BE2C (cell line): ENCODE results near the gene OMP.

ENCODE experiments used
- DNase-seq: peaks from one replicate; pipeline ENCODE4 v3.0.0-alpha.2; 2020
- H3K27me3 ChIP-seq: fragments of 250-450 bp; sonication (Bioruptor Pico); 2 replicates; pipeline ENCODE4 v1.5.1; 2020; ENCODE audit warnings: mild to moderate bottlenecking
- H3K36me3 ChIP-seq: fragments of 250-450 bp; sonication (Bioruptor Pico); 2 replicates; pipeline ENCODE4 v1.5.1; 2020; ENCODE audit warnings: mild to moderate bottlenecking
- H3K4me1 ChIP-seq: fragments of 250-450 bp; sonication (Bioruptor Pico); 2 replicates; pipeline ENCODE4 v1.5.1; 2020
- H3K4me3 ChIP-seq: 2 replicates; pipeline ENCODE4 v1.5.1; 2011; ENCODE audit warnings: low read depth, low read length
- H3K9me3 ChIP-seq: fragments of 250-450 bp; sonication (Bioruptor Pico); 2 replicates; pipeline ENCODE4 v1.5.1; 2020
- TF ChIP-seq, protein P1 (sequence below): IDR thresholded peaks from 2 replicates; pipeline ENCODE4 v1.5.1; 2012; ENCODE audit warnings: mild to moderate bottlenecking, low read depth, low read length

The OMP gene

DNA sequence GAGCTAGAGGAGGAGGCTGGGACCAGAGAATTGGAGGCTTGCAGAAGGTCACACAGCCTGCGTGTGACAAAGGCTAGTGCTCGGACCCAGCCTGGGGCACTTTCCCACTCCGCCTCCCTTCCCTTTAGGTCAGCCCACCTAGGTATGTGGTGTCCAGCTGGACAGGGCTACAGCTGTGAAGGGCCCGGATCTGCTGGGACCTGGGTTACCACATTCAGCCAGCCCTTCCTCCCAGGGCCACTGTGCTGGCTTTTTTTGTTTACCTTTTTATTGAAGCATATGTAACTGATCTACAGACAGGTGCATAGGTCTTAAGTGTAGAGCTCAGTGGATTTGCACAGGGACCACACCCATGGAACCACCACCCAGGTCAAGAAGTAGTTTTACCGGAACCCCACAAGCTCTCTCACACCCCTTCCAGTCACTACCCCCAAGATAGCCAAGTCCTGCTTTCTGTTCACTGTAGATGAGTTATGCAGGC, 27.2 kb upstream of the OMP start:
- TF ChIP-seq, protein P1, sequence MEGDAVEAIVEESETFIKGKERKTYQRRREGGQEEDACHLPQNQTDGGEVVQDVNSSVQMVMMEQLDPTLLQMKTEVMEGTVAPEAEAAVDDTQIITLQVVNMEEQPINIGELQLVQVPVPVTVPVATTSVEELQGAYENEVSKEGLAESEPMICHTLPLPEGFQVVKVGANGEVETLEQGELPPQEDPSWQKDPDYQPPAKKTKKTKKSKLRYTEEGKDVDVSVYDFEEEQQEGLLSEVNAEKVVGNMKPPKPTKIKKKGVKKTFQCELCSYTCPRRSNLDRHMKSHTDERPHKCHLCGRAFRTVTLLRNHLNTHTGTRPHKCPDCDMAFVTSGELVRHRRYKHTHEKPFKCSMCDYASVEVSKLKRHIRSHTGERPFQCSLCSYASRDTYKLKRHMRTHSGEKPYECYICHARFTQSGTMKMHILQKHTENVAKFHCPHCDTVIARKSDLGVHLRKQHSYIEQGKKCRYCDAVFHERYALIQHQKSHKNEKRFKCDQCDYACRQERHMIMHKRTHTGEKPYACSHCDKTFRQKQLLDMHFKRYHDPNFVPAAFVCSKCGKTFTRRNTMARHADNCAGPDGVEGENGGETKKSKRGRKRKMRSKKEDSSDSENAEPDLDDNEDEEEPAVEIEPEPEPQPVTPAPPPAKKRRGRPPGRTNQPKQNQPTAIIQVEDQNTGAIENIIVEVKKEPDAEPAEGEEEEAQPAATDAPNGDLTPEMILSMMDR, result no peak
- Histone ChIP-seq H3K9me3 (no peaks in the 10 kb centered on the region), H3K27me3 (no peaks in the 10 kb centered on the region), H3K4me1 (peaks cover 27% of the 10 kb centered on the region), H3K4me3 (no peak overlapping the region), H3K36me3 (no peaks in the 10 kb centered on the region)
- no peak for DNase-seq

DNA sequence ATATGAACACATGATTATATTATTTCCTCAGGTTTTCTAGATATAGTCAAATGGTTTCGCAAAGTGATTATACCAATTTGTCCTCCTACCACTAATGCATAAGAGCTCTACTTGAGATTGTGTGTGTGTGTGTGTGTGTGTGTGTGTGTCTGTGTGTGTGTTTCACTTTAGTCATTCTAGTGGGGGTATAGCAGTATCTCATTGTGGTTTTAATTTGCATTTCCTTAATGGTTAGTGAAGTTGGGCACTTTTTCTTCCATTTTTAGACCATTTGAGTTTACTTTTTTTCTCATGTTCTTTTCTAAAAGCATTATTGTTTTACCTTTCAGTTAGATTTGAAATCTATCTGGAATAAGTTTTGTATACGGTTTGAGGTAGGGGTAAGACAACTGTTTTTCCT, 23.0 kb upstream of the OMP start:
- DNase-seq, result no peak
- no peaks in the 10 kb centered on the region for H3K9me3 ChIP-seq
- no peaks in the 10 kb centered on the region for H3K36me3 ChIP-seq
- peaks cover 16% of the 10 kb centered on the region for H3K4me1 ChIP-seq
- TF ChIP-seq, protein P1, result no peak
- no peak overlapping the region for H3K4me3 ChIP-seq
- no peaks in the 10 kb centered on the region for H3K27me3 ChIP-seq

DNA sequence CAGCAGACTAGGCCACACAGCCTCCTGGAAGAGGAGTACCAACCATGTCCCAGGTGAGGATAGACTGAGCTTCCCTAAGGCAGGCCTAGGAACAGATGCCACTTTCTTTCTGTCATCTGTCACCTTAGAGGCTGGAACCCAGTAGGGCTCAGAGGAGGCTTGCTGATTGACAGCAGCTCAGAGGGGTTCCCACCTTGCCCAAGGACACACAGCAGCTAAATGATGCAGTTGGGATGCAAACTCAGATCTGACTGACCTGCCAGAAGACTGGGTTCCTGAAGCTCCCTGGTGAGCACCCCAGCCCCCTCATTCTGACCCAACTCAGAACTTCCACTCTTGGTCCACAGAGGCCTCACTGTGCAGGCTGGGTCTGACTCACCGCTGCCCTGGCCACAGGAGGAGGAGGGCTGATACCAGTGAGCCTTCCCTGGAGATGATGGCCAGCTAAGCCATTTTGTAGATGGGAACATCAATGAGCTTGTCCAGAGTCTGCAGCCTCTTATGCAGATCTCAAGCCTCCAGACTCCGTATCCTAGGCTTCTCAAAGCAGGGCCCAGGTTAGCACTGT, 21.9 kb upstream of the OMP start:
- TF ChIP-seq, protein P1, result no peak
- no peak for DNase-seq
- Histone ChIP-seq H3K4me3 (no peak overlapping the region), H3K9me3 (no peaks in the 10 kb centered on the region), H3K36me3 (no peaks in the 10 kb centered on the region), H3K4me1 (peaks cover 14% of the 10 kb centered on the region), H3K27me3 (no peaks in the 10 kb centered on the region)

DNA sequence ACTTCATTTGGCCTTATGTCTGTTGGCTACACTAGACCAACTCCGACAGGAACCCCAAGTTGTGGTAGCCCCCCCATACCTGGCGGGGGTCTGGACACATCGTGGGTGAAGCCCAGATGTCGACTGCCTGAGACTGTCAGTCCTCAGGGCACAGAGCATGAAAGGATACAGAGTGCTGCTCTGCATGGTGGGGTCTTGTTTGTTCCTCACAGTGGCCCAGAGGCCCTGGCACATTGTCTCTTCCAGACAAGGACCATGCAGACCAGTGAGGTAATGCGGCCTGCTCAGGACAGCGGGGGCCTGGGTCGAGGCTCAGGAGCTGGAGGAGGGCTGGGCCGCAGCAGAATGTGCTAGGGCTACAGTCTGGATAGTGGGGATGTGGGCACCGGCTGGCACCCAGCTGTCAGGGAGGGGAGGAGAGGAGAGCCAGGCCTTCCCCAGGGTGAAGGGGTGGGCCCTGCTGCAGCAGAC, 21.2 kb upstream of the OMP start:
- DNase-seq, result peak; percentile 42
- no peak overlapping the region for H3K4me3 ChIP-seq
- no peaks in the 10 kb centered on the region for H3K27me3 ChIP-seq
- TF ChIP-seq, protein P1, result no peak
- no peaks in the 10 kb centered on the region for H3K9me3 ChIP-seq
- no peaks in the 10 kb centered on the region for H3K36me3 ChIP-seq
- H3K4me1 ChIP-seq, result peaks cover 14% of the 10 kb centered on the region

DNA sequence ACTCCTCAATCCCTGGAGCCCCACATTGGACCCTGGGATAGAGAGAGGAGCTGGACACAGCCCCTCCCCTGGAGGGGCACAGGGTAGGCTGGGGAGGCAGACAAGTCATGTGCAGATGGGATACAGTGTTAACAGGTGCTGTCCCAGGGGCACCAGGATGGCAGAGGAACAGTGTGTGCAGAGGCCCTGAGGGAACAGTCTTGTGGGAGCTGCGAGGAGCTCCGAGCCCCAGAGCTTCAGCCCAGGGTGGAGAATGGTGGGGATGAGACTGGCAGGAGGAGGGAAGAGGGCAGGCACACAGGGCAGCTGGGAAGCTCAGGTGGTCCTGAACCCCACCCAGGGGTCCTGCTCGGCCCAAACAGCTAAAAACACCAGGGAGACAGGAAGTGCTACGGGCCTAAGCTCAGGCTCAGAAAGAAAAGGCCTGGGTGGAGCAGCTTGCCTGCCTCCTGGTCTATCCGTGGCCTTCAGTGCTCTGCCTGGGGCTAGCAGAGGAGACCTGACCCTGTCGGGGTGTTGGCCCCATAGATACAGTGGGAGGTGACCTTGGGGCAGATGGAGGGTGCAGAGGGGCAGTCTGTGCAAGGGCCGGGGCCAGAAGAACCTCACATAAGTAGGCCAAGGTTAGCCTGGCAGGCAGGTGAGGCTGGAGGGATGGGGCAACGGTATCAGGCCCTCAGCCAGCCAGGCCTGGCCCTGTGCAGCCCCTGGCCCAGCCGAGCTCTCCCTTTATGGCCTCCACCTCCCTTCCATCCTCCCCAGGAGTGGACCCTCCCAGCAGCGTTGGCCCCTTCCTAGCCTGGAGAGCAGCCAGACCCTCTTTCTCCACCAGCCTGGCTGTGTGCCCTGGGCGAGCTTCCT, 20.4 kb upstream of the OMP start:
- Histone ChIP-seq H3K4me3 (no peak overlapping the region), H3K36me3 (no peaks in the 10 kb centered on the region), H3K9me3 (no peaks in the 10 kb centered on the region), H3K4me1 (peaks cover 14% of the 10 kb centered on the region), H3K27me3 (no peaks in the 10 kb centered on the region)
- DNase-seq, result peak; percentile 8
- TF ChIP-seq, protein P1, result no peak
